NCI-H69 (cell line): ENCODE measurements around the gene HOXA6.

Source experiments
- DNase-seq: peaks from one replicate; lab custom pipeline; 2025; lab: John Stamatoyannopoulos, UW

The HOXA6 gene

GRCh38 chr7:27184337-27185012, 36.9 kb upstream of the HOXA6 start:
- DNase-seq = peak; percentile 84

- DNase-seq = peak; percentile 74
Measured at GRCh38 chr7:27183682-27184336, 36.2 kb upstream of the HOXA6 start.

- peak; percentile 90 for DNase-seq
Measured at GRCh38 chr7:27182861-27183681, 35.5 kb upstream of the HOXA6 start.

GRCh38 chr7:27182285-27182841, 34.8 kb upstream of the HOXA6 start:
- DNase-seq = peak; percentile 64

GRCh38 chr7:27181795-27182275, 34.3 kb upstream of the HOXA6 start:
- no peak for DNase-seq

GRCh38 chr7:27180431-27181420, 33.2 kb upstream of the HOXA6 start:
- no peak for DNase-seq

GRCh38 chr7:27179503-27180430, 32.2 kb upstream of the HOXA6 start:
- peak; percentile 90 for DNase-seq

- DNase-seq = no peak
Measured at GRCh38 chr7:27179030-27179429, 31.5 kb upstream of the HOXA6 start.

GRCh38 chr7:27178366-27178765, 30.8 kb upstream of the HOXA6 start:
- no peak for DNase-seq

- peak; percentile 34 for DNase-seq
Measured at GRCh38 chr7:27177795-27178320, 30.3 kb upstream of the HOXA6 start.

GRCh38 chr7:27176962-27177794, 29.6 kb upstream of the HOXA6 start:
- DNase-seq = no peak

- DNase-seq = no peak
Measured at GRCh38 chr7:27176524-27176845, 28.9 kb upstream of the HOXA6 start.

- no peak for DNase-seq
Measured at GRCh38 chr7:27175626-27176523, 28.3 kb upstream of the HOXA6 start.

- peak; percentile 61 for DNase-seq
Measured at GRCh38 chr7:27174874-27175625, 27.5 kb upstream of the HOXA6 start.

- peak; percentile 86 for DNase-seq
Measured at GRCh38 chr7:27173956-27174873, 26.6 kb upstream of the HOXA6 start, which contains the start of gene HOXA10. TSS of gene HOXA10 (minus strand) at chr7:27174320. CDS start at chr7:27174306, 14 bp downstream.

GRCh38 chr7:27173511-27173955, 26.0 kb upstream of the HOXA6 start:
- DNase-seq = peak; percentile 85
